Karpas-422 (cell line): Measurements from ENCODE around the gene TMEM30B. TPM values are rescaled to one million over a fixed set of nuclear protein-coding genes. Genes with fewer than 3 reads are reported as not detected.
A peak's percentile ranks its signal among the peaks of the same experiment; 100 is the strongest.

Source experiments
- DNase-seq: peaks from one replicate; pipeline ENCODE4 v3.0.0-alpha.2; 2015
- H2AFZ ChIP-seq: fragments of 200-600 bp; sonication (generic); 2 replicates; pipeline ENCODE4 v1.6.1; 2014; ENCODE audit warnings: antibody characterized with exemption, low read length, mixed read lengths
- H3K27ac ChIP-seq: fragments of 200-600 bp; sonication (generic); 2 replicates; pipeline ENCODE4 v1.5.1; 2014; ENCODE audit warnings: mild to moderate bottlenecking, low read length, moderate library complexity
- H3K27me3 ChIP-seq: fragments of 200-600 bp; sonication (generic); 2 replicates; pipeline ENCODE4 v1.6.1; 2014; ENCODE audit warnings: low read length, mixed read lengths
- H3K36me3 ChIP-seq: fragments of 200-600 bp; sonication (generic); 2 replicates; pipeline ENCODE4 v1.6.1; 2014; ENCODE audit warnings: low read length, mixed read lengths; ENCODE audit not compliant: insufficient read depth
- H3K4me1 ChIP-seq: fragments of 200-600 bp; sonication (generic); 2 replicates; pipeline ENCODE4 v1.6.1; 2014; ENCODE audit warnings: mild to moderate bottlenecking, low read length, mixed read lengths
- H3K4me2 ChIP-seq: fragments of 200-600 bp; sonication (generic); 2 replicates; pipeline ENCODE4 v1.6.1; 2014; ENCODE audit warnings: low read length, low read depth, mild to moderate bottlenecking; ENCODE audit not compliant: poor library complexity, severe bottlenecking
- H3K4me3 ChIP-seq: fragments of 200-600 bp; sonication (generic); 2 replicates; pipeline ENCODE4 v1.5.1; 2014; ENCODE audit warnings: mild to moderate bottlenecking, antibody characterized with exemption, low read length, mixed read lengths
- H3K79me2 ChIP-seq: fragments of 200-600 bp; sonication (generic); 2 replicates; pipeline ENCODE4 v1.6.1; 2014; ENCODE audit warnings: mild to moderate bottlenecking, low read length, mixed read lengths
- H3K9ac ChIP-seq: fragments of 200-600 bp; sonication (generic); 2 replicates; pipeline ENCODE4 v1.6.0; 2014; ENCODE audit warnings: low read length
- H3K9me2 ChIP-seq: fragments of 200-600 bp; sonication (generic), shearing (Covaris generic); replicated peaks from 2 replicates; pipeline ENCODE4 v1.6.0; 2014; ENCODE audit warnings: mild to moderate bottlenecking, low read length, moderate library complexity; ENCODE audit not compliant: insufficient read depth
- H3K9me3 ChIP-seq: fragments of 300-700, 200-600 bp; sonication (generic); 2 replicates; pipeline ENCODE4 v1.6.1; 2014; ENCODE audit warnings: low read length, mixed read lengths
- H4K20me1 ChIP-seq: fragments of 200-600 bp; sonication (generic); 2 replicates; pipeline ENCODE4 v1.6.1; 2014; ENCODE audit warnings: mild to moderate bottlenecking, antibody characterized with exemption, low read length, low read depth; ENCODE audit not compliant: insufficient read depth
- total RNA-seq: library from RNA; depleted of rRNA; stranded (reverse); fragments of >200 nt; shearing (Covaris generic); gene quantifications from 2 replicates; pipeline ENCODE4 v1.2.3, GENCODE V29; 2014; ENCODE audit warnings: low replicate concordance; rRNA removed

Gene TMEM30B
- total RNA-seq, result not detected in 2 replicates

GRCh38 chr14:61281186-61281947 is at the start of gene TMEM30B:
TSS of gene TMEM30B (minus strand) at chr14:61281338. CDS start at chr14:61281147, 191 bp downstream.
- Histone ChIP-seq H3K4me1 (peaks cover 10% of the 10 kb centered on the region), H3K27ac (no peak within 1 kb of the TSS), H3K4me2 (no peak within 1 kb of the TSS), H2AFZ (no peak within 1 kb of the TSS), H3K9me3 (no peaks in the 10 kb centered on the region), H3K36me3 (no peaks in the 10 kb centered on the region), H4K20me1 (no peaks in the 10 kb centered on the region), H3K27me3 (no peaks in the 10 kb centered on the region), H3K9ac (no peak within 1 kb of the TSS), H3K79me2 (no peaks in the 10 kb centered on the region), H3K4me3 (no peak within 1 kb of the TSS), H3K9me2 (no peaks in the 10 kb centered on the region)
- DNase-seq, result no peak

GRCh38 chr14:61330511-61330910 is 49.4 kb upstream of the TMEM30B start:
- no peak overlapping the region for H3K4me2 ChIP-seq
- no peaks in the 10 kb centered on the region for H3K79me2 ChIP-seq
- H4K20me1 ChIP-seq, result no peaks in the 10 kb centered on the region
- H3K4me3 ChIP-seq, result no peak overlapping the region
- no peak overlapping the region for H3K9ac ChIP-seq
- no peak for DNase-seq
- no peaks in the 10 kb centered on the region for H3K27me3 ChIP-seq
- H3K9me2 ChIP-seq, result no peaks in the 10 kb centered on the region
- H2AFZ ChIP-seq, result no peak overlapping the region
- H3K9me3 ChIP-seq, result no peaks in the 10 kb centered on the region
- no peaks in the 10 kb centered on the region for H3K36me3 ChIP-seq
- H3K27ac ChIP-seq, result no peak overlapping the region
- H3K4me1 ChIP-seq, result 0 out of 2 replicates have a peak, but pooled peaks cover 2% of the 10 kb centered on the region

- no peaks in the 10 kb centered on the region for H3K9me2 ChIP-seq
- no peaks in the 10 kb centered on the region for H3K79me2 ChIP-seq
- peak; percentile 63 for DNase-seq
- no peak overlapping the region for H2AFZ ChIP-seq
- no peaks in the 10 kb centered on the region for H3K9me3 ChIP-seq
- H3K36me3 ChIP-seq, result no peaks in the 10 kb centered on the region
- no peak overlapping the region for H3K9ac ChIP-seq
- no peak overlapping the region for H3K4me3 ChIP-seq
- H3K27ac ChIP-seq, result no peak overlapping the region
- no peak overlapping the region for H3K4me2 ChIP-seq
- H3K27me3 ChIP-seq, result no peaks in the 10 kb centered on the region
- H3K4me1 ChIP-seq, result 0 out of 2 replicates have a peak, but pooled peaks cover 2% of the 10 kb centered on the region
- no peaks in the 10 kb centered on the region for H4K20me1 ChIP-seq
Observed at GRCh38 chr14:61329478-61330051, 48.4 kb upstream of the TMEM30B start.

GRCh38 chr14:61328626-61329262 is 47.6 kb upstream of the TMEM30B start:
- H2AFZ ChIP-seq, result no peak overlapping the region
- H3K9me2 ChIP-seq, result no peaks in the 10 kb centered on the region
- no peaks in the 10 kb centered on the region for H4K20me1 ChIP-seq
- no peak overlapping the region for H3K4me2 ChIP-seq
- H3K4me1 ChIP-seq, result 0 out of 2 replicates have a peak, but pooled peaks cover 2% of the 10 kb centered on the region
- H3K9ac ChIP-seq, result no peak overlapping the region
- no peak overlapping the region for H3K4me3 ChIP-seq
- DNase-seq, result no peak
- H3K79me2 ChIP-seq, result no peaks in the 10 kb centered on the region
- H3K9me3 ChIP-seq, result no peaks in the 10 kb centered on the region
- H3K27ac ChIP-seq, result no peak overlapping the region
- no peaks in the 10 kb centered on the region for H3K36me3 ChIP-seq
- H3K27me3 ChIP-seq, result no peaks in the 10 kb centered on the region

GRCh38 chr14:61326847-61327246 is 45.7 kb upstream of the TMEM30B start:
- no peaks in the 10 kb centered on the region for H3K36me3 ChIP-seq
- no peaks in the 10 kb centered on the region for H3K9me2 ChIP-seq
- DNase-seq, result no peak
- no peak overlapping the region for H3K9ac ChIP-seq
- H3K27ac ChIP-seq, result no peak overlapping the region
- H3K79me2 ChIP-seq, result no peaks in the 10 kb centered on the region
- peaks cover 12% of the 10 kb centered on the region for H3K4me1 ChIP-seq
- H3K4me3 ChIP-seq, result no peak overlapping the region
- no peak overlapping the region for H2AFZ ChIP-seq
- no peak overlapping the region for H3K4me2 ChIP-seq
- peaks cover 6% of the 10 kb centered on the region; the same call in 1 of the 2 replicates for H3K27me3 ChIP-seq
- H3K9me3 ChIP-seq, result no peaks in the 10 kb centered on the region
- no peaks in the 10 kb centered on the region for H4K20me1 ChIP-seq

GRCh38 chr14:61326146-61326545 is 45.0 kb upstream of the TMEM30B start:
- Histone ChIP-seq H3K9me3 (no peaks in the 10 kb centered on the region), H3K9ac (no peak overlapping the region), H4K20me1 (no peaks in the 10 kb centered on the region), H3K9me2 (no peaks in the 10 kb centered on the region), H3K27ac (no peak overlapping the region), H3K4me2 (no peak overlapping the region), H3K27me3 (peaks cover 6% of the 10 kb centered on the region; the same call in 1 of the 2 replicates), H3K4me1 (peaks cover 19% of the 10 kb centered on the region), H3K36me3 (no peaks in the 10 kb centered on the region), H2AFZ (no peak overlapping the region), H3K79me2 (no peaks in the 10 kb centered on the region), H3K4me3 (no peak overlapping the region)
- DNase-seq, result no peak

GRCh38 chr14:61325166-61325565 is 44.0 kb upstream of the TMEM30B start:
- H3K36me3 ChIP-seq, result no peaks in the 10 kb centered on the region
- H3K4me1 ChIP-seq, result peaks cover 22% of the 10 kb centered on the region
- H3K4me3 ChIP-seq, result no peak overlapping the region
- peaks cover 6% of the 10 kb centered on the region; the same call in 1 of the 2 replicates for H3K27me3 ChIP-seq
- no peaks in the 10 kb centered on the region for H3K79me2 ChIP-seq
- DNase-seq, result no peak
- H4K20me1 ChIP-seq, result no peaks in the 10 kb centered on the region
- no peak overlapping the region for H3K4me2 ChIP-seq
- H3K27ac ChIP-seq, result no peak overlapping the region
- no peaks in the 10 kb centered on the region for H3K9me3 ChIP-seq
- H3K9me2 ChIP-seq, result no peaks in the 10 kb centered on the region
- H2AFZ ChIP-seq, result no peak overlapping the region
- H3K9ac ChIP-seq, result no peak overlapping the region

- Histone ChIP-seq H3K9me3 (no peaks in the 10 kb centered on the region), H3K9ac (no peak overlapping the region), H3K79me2 (no peaks in the 10 kb centered on the region), H3K36me3 (no peaks in the 10 kb centered on the region), H3K9me2 (no peaks in the 10 kb centered on the region), H3K27me3 (peaks cover 6% of the 10 kb centered on the region; the same call in 1 of the 2 replicates), H3K4me1 (peaks cover 20% of the 10 kb centered on the region), H3K4me2 (no peak overlapping the region), H4K20me1 (no peaks in the 10 kb centered on the region), H2AFZ (no peak overlapping the region), H3K4me3 (no peak overlapping the region), H3K27ac (no peak overlapping the region)
- DNase-seq, result no peak
Observed at GRCh38 chr14:61323970-61324369, 42.8 kb upstream of the TMEM30B start.
